HL-60 (cell line): ENCODE data around the gene TEX29.

Experiments used
- DNase-seq, 2 experiments: peaks; one replicate each; pipeline ENCODE4 v3.0.0-alpha.2; 2010 to 2020; ENCODE audit warnings: low read depth in 1 of 2, low spot score in 1 of 2
- H3K27ac ChIP-seq: fragments of 250-450 bp; sonication (Bioruptor Pico); replicated peaks from 2 replicates; pipeline ENCODE4 v1.5.1; 2020; ENCODE audit warnings: mild to moderate bottlenecking, moderate library complexity
- H3K27me3 ChIP-seq: fragments of 250-450 bp; sonication (Bioruptor Pico); 2 replicates; pipeline ENCODE4 v1.5.1; 2021; ENCODE audit warnings: mild to moderate bottlenecking, moderate library complexity; ENCODE audit not compliant: insufficient read depth, poor library complexity, severe bottlenecking
- H3K4me3 ChIP-seq: replicated peaks from 2 replicates; pipeline ENCODE4 v1.5.1; 2011; ENCODE audit warnings: mild to moderate bottlenecking, control low read depth, low read length; ENCODE audit not compliant: insufficient read depth
- CTCF ChIP-seq: IDR thresholded peaks from one replicate; pipeline ENCODE4 v1.5.1; 2011; ENCODE audit warnings: low read length, control low read depth, inconsistent platforms; ENCODE audit not compliant: insufficient read depth
- GABPA ChIP-seq: IDR thresholded peaks from 2 replicates; pipeline ENCODE4 v1.6.1; 2012; ENCODE audit warnings: low read depth
- POLR2AphosphoS5 ChIP-seq: IDR thresholded peaks from 2 replicates; pipeline ENCODE4 v1.6.1; 2012; ENCODE audit warnings: low read depth
- REST ChIP-seq: IDR thresholded peaks from 2 replicates; pipeline ENCODE4 v1.6.1; 2012; ENCODE audit warnings: low read depth; ENCODE audit not compliant: insufficient replicate concordance
- SPI1 ChIP-seq: IDR thresholded peaks from 2 replicates; pipeline ENCODE4 v1.6.1; 2012; ENCODE audit warnings: low read depth, mild to moderate bottlenecking, borderline replicate concordance

The TEX29 gene

GRCh38 chr13:111370147-111370546, 49.7 kb downstream of the TEX29 start:
- TF ChIP-seq REST (no peak), SPI1 (no peak), GABPA (no peak), CTCF (no peak), POLR2AphosphoS5 (no peak)

GRCh38 chr13:111370570-111371535, 50.4 kb downstream of the TEX29 start:
- Histone ChIP-seq H3K4me3 (no peak overlapping the region), H3K27me3 (peaks cover 4% of the 10 kb centered on the region), H3K27ac (no peak overlapping the region)
- TF ChIP-seq SPI1 = no peak
- no peak for TF ChIP-seq GABPA
- TF ChIP-seq CTCF = no peak
- TF ChIP-seq POLR2AphosphoS5 = no peak
- TF ChIP-seq REST = no peak
- DNase-seq = no peak

More at GRCh38 chr13:111370147-111370546, 49.7 kb downstream of the TEX29 start:
- Histone ChIP-seq H3K27me3 (peaks cover 3% of the 10 kb centered on the region), H3K4me3 (no peak overlapping the region), H3K27ac (no peak overlapping the region)
- no peak for DNase-seq

- no peak overlapping the region for H3K27ac ChIP-seq
- no peak for DNase-seq
- TF ChIP-seq POLR2AphosphoS5 (no peak), REST (no peak), SPI1 (no peak), GABPA (no peak), CTCF (no peak)
- H3K27me3 ChIP-seq = peaks cover 5% of the 10 kb centered on the region
- no peak overlapping the region for H3K4me3 ChIP-seq
Observed at GRCh38 chr13:111371720-111372119, 51.3 kb downstream of the TEX29 start.
